ENCODE measurements around the gene ATG7. TPM values are rescaled to one million over a fixed set of nuclear protein-coding genes. Genes with fewer than 3 reads are reported as not detected.

Gene ATG7
- total RNA-seq, 1 experiment from 2014 or later: 29.3 TPM

DNA sequence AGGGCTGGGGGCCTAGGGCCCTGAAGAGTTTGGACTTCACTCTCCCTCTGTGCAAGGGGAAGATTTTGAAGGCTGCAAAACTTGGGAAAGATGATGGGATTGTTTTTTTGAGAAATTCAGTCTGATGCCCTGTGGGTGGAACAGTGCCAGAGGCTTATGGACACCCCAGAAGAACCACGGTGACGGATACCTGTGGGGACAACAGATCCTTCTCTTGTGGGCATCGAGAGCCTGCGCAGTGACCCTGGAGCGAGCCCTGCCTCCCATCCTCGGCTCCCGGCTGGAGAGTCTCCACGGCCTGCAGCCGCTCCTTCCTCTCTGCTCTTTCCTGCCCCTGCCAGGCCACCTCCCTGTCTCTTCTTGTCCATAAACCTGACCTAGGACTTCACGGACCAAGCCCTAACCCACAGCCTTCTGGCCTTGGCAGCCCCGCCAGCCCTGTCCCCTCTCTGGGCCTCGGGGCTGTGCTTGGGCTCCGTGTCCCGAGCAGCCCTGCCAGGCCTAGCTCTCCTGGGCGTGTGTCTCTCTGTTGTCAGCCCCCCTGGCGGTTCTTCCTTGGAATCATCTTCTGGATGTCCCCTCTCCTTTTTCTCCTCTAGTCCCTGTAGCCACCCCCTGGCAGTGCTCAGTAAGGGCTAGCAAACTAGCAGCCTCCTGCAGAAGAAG lies 273.1 kb downstream of the ATG7 start (continued):
- TF ChIP-seq, protein P1, sequence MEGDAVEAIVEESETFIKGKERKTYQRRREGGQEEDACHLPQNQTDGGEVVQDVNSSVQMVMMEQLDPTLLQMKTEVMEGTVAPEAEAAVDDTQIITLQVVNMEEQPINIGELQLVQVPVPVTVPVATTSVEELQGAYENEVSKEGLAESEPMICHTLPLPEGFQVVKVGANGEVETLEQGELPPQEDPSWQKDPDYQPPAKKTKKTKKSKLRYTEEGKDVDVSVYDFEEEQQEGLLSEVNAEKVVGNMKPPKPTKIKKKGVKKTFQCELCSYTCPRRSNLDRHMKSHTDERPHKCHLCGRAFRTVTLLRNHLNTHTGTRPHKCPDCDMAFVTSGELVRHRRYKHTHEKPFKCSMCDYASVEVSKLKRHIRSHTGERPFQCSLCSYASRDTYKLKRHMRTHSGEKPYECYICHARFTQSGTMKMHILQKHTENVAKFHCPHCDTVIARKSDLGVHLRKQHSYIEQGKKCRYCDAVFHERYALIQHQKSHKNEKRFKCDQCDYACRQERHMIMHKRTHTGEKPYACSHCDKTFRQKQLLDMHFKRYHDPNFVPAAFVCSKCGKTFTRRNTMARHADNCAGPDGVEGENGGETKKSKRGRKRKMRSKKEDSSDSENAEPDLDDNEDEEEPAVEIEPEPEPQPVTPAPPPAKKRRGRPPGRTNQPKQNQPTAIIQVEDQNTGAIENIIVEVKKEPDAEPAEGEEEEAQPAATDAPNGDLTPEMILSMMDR (IDR thresholded peaks at IDR 0.05 in 2 of 3, conservative IDR thresholded peaks at IDR 0.05 in 1 of 3; ENCODE audit: borderline replicate concordance in 1 of 3, insufficient read depth in 1 of 3, low read depth in 2 of 3, low read length in 2 of 3): no peak
- TF ChIP-seq YY1 (IDR thresholded peaks at IDR 0.05; ENCODE audit: extremely low read depth, insufficient replicate concordance, low read depth, low read length): no peak
- TF ChIP-seq, protein P2, sequence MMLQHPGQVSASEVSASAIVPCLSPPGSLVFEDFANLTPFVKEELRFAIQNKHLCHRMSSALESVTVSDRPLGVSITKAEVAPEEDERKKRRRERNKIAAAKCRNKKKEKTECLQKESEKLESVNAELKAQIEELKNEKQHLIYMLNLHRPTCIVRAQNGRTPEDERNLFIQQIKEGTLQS (IDR thresholded peaks at IDR 0.05): no peak

- no peak overlapping the region for H3K4me2 ChIP-seq (ENCODE audit: low read length)
- ATAC-seq: no peak
- POLR2A ChIA-PET: no interaction called here
- CTCF ChIA-PET: no interaction called here
- no peaks in the 10 kb centered on the region for H3K9me3 ChIP-seq (ENCODE audit: control insufficient read depth in 1 of 2, insufficient read depth in 1 of 2, low read depth in 1 of 2, low read length in 2 of 2)
- H3K4me1 ChIP-seq (ENCODE audit: control insufficient read depth in 1 of 2, insufficient read depth in 2 of 2, low read length in 2 of 2): peaks cover 23 to 25% of the 10 kb centered on the region in 2 experiments
- no peak overlapping the region for H3K4me3 ChIP-seq (replicated peaks in 1 of 2; ENCODE audit: low read depth in 1 of 2, low read length in 2 of 2)
- H3K36me3 ChIP-seq (ENCODE audit: control insufficient read depth in 1 of 2, insufficient read depth in 2 of 2, low read length in 2 of 2): no peaks in the 10 kb centered on the region
- BruUV-seq (replicated peaks): no TSS peak
- no peak for DNase-seq (ENCODE audit: low read depth, low spot score)
- no peaks in the 10 kb centered on the region for H4K20me1 ChIP-seq (ENCODE audit: insufficient read depth)
- no peak overlapping the region for H2AFZ ChIP-seq (ENCODE audit: low read depth, low read length, poor library complexity, severe bottlenecking)
- no peaks in the 10 kb centered on the region for H3K27me3 ChIP-seq (ENCODE audit: insufficient read depth, low read length)
- H3K27ac ChIP-seq (ENCODE audit: low read depth, low read length): no peak overlapping the region
- intact Hi-C loops (cut with micrococcal nuclease): no loop called here
- no peaks in the 10 kb centered on the region for H3K9me2 ChIP-seq (ENCODE audit: insufficient read depth)
- H3K9ac ChIP-seq (ENCODE audit: low read length): no peak overlapping the region
- RAD21 ChIA-PET (ENCODE audit: low non-redundant PET in 1 of 2, low total read pairs in 2 of 2, uncharacterized antibody in 2 of 2, unreplicated experiment in 2 of 2): no interaction called here
- no peaks in the 10 kb centered on the region for H3K79me2 ChIP-seq (ENCODE audit: insufficient read depth, low read length)
- no peak for TF ChIP-seq EZH2 (IDR thresholded peaks at IDR 0.05)
- TF ChIP-seq CBX3 (IDR thresholded peaks at IDR 0.05; ENCODE audit: low read depth): no peak
- TF ChIP-seq, protein P3, sequence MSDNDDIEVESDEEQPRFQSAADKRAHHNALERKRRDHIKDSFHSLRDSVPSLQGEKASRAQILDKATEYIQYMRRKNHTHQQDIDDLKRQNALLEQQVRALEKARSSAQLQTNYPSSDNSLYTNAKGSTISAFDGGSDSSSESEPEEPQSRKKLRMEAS (IDR thresholded peaks at IDR 0.05): no peak
- no peak for TF ChIP-seq ELF1 (IDR thresholded peaks at IDR 0.05; ENCODE audit: borderline replicate concordance, low read depth)
- TF ChIP-seq POLR2AphosphoS5 (IDR thresholded peaks at IDR 0.05; ENCODE audit: low read depth, low read length): no peak
- TF ChIP-seq, protein P4, sequence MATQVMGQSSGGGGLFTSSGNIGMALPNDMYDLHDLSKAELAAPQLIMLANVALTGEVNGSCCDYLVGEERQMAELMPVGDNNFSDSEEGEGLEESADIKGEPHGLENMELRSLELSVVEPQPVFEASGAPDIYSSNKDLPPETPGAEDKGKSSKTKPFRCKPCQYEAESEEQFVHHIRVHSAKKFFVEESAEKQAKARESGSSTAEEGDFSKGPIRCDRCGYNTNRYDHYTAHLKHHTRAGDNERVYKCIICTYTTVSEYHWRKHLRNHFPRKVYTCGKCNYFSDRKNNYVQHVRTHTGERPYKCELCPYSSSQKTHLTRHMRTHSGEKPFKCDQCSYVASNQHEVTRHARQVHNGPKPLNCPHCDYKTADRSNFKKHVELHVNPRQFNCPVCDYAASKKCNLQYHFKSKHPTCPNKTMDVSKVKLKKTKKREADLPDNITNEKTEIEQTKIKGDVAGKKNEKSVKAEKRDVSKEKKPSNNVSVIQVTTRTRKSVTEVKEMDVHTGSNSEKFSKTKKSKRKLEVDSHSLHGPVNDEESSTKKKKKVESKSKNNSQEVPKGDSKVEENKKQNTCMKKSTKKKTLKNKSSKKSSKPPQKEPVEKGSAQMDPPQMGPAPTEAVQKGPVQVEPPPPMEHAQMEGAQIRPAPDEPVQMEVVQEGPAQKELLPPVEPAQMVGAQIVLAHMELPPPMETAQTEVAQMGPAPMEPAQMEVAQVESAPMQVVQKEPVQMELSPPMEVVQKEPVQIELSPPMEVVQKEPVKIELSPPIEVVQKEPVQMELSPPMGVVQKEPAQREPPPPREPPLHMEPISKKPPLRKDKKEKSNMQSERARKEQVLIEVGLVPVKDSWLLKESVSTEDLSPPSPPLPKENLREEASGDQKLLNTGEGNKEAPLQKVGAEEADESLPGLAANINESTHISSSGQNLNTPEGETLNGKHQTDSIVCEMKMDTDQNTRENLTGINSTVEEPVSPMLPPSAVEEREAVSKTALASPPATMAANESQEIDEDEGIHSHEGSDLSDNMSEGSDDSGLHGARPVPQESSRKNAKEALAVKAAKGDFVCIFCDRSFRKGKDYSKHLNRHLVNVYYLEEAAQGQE (IDR thresholded peaks at IDR 0.05; ENCODE audit: low read depth): no peak
- no peak for TF ChIP-seq FOSL1 (IDR thresholded peaks at IDR 0.05; ENCODE audit: low read depth)
- TF ChIP-seq SRF (IDR thresholded peaks at IDR 0.05; ENCODE audit: low read depth): no peak
- no peak for TF ChIP-seq ZNF274 (IDR thresholded peaks at IDR 0.05; ENCODE audit: low read depth, low read length)
- TF ChIP-seq YY1 (IDR thresholded peaks at IDR 0.05; ENCODE audit: extremely low read depth, insufficient replicate concordance, low read depth, low read length): no peak
- TF ChIP-seq SIN3A (IDR thresholded peaks at IDR 0.05; ENCODE audit: low read depth): no peak
- no peak for TF ChIP-seq POLR2A (IDR thresholded peaks at IDR 0.05; ENCODE audit: borderline replicate concordance, extremely low read depth, insufficient read depth, insufficient read length)
- TF ChIP-seq ZFX (IDR thresholded peaks at IDR 0.05): no peak
- TF ChIP-seq TCF7L2 (IDR thresholded peaks at IDR 0.05; ENCODE audit: borderline replicate concordance, extremely low read depth, insufficient read depth, insufficient read length): no peak
Measured at GRCh38 chr3:11546657-11547302, 274.6 kb downstream of the ATG7 start.

Data from HCT116 (cell line).